RKO (cell line): ENCODE results near the gene RBFA.

Experiments
- DNase-seq: peaks from one replicate; pipeline ENCODE4 v3.0.0-alpha.2; 2016; ENCODE audit warnings: low spot score

The RBFA gene

GRCh38 chr18:80029690-80030089, 4.5 kb upstream of the RBFA start:
- DNase-seq = no peak

DNA sequence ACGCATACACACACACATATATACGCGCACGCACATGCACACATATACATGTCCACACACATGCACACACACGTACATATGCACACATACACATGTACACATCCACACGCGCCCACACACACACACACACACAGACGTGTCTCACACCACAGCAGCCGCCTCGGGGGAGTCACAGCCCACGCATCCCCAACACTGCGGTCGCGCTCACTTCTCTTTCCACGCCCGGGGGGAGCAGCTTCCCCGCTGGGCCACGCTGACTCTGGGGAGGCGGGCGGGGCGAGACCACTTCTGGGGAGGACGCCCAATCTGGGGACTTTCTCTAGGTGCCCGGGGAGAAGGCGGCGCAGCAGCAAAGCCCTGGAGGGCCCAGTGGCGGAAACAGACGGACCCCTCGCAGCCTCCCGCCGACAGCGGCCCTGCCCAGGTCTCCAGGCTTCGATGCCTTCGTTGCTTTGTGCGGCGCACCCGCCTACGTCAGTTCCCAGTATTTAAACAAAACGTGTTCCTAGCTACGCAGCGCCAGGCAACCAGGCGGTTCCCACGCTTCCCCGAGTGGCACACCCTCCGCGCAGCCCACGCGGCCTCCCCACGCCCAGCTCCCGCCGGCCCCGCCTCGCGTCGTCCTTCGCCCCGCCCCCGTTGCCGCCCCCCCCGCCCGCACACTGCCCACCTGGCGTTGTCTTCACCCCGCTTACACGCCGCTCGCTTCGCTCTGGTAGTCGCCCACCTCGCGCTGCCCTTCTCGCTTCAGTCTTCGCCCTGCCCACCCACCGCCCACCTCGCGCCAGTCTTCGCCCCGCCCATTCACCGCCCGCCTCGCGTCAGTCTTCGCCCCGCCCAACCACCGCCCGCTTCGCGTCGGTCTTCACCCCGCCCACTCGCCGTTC, 810 bp upstream of the RBFA start:
- peak; percentile 88 for DNase-seq

DNA sequence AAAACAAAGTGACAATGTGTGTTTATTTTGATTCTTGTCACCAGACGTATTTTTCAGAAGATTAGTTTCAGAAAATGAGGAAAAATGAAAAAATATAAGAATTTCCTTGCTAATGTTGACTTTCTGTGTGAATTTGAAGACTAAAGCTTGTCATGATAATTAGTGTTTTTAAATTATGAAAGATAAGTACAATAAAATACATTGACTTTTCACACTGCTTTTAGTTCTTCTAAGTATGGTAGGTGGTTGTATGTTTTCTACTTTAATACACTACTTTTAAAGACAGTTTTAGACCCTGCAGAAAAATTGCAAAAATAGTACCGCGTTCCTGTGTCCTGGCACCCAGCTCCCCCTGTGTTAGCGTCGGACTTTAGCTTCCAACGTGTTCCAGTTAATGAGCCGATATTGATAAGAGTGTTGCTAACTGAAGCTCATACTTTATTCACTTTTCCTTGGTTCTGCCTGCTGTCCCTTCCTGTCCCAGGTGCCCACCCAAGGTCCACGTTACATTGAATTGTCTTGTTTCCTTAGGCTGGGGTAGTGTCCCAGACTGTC, 695 bp downstream of the RBFA start:
- peak; percentile 32 for DNase-seq

- DNase-seq = no peak
These were observed 1.8 kb downstream of the RBFA start for GRCh38 chr18:80035997-80036396.

DNA sequence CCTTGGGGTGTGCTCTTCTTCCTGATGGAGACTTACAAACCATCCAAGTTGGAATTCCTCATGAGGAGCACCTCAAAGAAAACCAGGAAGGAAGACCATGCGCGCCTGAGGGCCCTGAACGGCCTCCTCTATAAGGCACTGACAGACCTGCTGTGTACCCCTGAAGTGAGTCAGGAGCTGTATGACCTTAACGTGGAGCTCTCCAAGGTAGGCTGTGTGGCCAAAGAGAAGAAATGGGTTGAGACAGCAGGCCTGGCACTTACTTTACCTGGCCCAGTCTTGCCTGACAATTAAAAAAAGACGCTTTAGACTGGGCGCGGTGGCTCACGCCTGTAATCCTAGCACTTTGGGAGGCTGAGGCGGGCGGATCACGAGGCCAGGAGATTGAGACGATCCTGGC, 3.1 kb downstream of the RBFA start:
- DNase-seq = no peak

- no peak for DNase-seq
These were observed 3.8 kb downstream of the RBFA start for GRCh38 chr18:80037869-80038630.

DNA sequence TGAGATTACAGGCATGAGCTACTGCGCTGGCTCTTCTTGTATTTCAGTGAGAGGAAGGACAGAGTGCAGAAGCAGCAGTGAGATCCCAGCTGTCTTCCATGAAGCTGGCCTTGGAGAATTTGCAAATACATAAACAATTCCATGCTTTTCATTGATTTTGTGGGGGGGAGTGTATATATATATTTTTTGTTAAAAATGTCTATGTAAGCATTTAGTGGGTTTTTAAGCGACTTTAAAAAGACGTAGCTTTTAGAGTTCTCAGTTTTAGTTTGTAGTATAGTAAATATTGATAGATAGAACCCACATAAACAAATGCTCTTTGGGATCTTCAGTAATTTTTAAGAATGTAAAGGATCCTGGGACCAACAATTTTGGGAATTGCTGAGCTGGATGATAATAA, 6.3 kb downstream of the RBFA start:
- DNase-seq = no peak

DNA sequence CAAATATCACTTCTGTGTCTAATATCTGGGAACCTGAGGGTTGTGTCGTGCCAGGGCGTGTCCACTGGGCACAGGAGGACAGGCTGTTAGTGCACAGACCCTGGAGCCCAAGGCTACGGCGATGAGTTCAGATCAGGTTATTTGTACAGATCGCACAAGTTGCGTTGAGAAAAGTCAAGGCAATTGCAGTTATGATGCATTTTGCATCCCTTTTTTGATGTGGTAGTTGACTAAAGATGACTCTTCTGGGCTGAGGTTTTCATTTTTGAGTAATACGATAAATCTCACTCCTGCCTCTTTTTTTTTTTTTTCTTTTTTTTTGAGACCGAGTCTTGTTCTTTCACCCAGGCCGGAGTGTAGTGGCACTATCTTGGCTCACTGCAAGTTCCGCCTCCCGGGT, 7.2 kb downstream of the RBFA start:
- no peak for DNase-seq

DNA sequence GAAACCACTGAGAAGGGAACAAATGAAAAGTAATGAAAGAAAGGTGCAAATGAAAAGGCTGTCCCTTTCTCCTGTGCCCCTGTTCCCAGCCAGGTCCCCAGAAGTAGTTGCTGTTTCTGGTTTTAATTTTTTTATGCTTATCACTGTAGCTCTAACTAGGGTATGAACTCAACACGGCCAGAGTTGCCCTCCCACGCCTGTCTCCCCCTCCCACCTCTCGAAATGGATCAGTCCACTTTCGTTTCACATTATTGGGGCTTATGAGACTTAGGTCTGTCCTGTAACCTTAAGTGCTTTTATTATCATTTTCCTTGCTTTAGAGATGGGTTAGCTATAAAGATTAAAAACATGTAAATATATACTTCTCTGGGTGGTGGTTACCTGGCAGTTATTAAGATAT, 8.6 kb downstream of the RBFA start:
- no peak for DNase-seq

GRCh38 chr18:80044072-80044471, 9.8 kb downstream of the RBFA start:
- no peak for DNase-seq

DNA sequence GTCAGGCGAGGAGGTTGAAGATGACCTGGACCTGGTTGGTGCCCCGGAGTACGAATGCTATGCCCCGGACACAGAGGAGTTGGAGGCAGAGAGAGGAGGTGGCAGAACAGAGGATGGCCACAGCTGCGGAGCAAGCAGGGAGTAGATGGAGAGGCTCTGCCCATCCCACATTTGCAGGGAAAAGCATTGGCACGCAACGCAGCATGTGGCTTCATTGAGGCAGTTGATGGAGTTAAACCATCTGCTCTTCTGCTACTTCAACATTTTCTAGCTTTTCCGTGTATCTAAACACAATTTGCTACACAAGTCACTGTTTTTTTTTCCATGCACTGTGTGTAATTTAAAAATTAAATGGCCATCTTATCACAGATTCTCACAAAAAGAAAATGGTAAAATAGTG, 11.8 kb downstream of the RBFA start:
- DNase-seq = no peak

DNA sequence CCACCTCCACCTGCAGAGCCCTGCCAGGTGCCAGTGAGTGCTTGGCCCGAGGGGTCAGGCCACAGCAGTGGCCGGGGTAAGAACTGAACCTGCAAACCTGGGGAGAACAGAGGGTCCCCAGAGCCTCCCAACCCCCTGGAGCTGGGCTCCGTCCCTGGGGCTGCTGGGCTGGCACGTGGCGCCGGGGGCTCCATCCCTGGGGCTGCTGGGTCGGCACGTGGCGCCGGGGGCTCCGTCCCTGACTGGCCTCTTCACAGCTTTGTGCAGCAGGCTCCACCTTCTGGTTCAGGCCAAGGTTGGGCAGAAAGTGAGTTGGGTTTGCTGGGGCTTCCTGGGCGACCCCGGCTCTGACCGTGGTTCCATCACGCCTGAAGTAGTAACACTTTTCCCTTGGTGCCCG, 12.2 kb downstream of the RBFA start:
- DNase-seq = no peak

DNA sequence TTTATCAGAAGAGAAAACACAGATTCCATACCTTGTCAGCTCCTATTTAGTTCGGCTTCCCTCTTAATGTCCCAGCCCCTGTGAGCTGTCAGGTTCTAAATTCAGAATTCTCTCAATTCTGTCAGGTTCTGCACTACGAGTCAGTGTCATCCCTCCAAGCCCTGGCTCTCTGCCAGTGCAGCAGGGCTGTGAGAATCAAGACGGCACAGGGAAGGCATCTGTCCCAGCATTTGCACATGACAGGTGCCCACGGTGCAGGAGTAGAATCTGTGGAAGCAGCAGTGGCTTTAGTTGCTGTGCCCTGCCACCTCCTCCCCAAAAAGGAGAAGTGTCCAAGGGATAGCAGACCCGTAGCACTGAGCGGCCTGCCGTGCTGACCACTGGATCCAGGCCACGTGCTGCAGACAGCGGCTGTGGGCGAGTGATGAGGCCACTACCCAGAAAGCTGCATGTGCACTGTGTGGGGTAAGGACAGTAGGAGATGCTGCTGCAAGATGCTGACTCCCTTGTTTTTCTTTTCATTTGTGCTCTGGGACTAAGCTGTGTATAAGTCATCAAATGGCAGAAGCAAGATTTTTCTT, 12.8 kb downstream of the RBFA start:
- no peak for DNase-seq

DNA sequence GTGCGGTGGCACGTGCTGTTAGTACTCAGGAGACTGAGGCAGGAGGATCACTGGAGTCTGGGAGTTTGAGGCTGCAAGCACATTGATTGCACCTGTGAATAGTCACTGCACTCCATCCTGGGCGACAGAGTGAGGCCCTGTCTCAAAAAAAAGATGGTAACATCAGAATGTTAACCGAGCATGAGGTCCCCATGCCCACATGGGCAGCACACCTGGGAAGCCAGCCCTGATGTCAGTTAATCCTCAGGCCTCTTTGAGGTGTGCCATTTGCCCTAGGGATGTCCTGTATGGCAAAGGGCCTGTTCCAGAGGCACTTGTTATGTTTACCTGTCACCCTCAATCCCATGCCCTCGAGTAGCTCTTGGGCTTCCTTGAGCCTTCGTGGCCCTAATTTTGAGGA, 16.6 kb downstream of the RBFA start:
- no peak for DNase-seq

DNA sequence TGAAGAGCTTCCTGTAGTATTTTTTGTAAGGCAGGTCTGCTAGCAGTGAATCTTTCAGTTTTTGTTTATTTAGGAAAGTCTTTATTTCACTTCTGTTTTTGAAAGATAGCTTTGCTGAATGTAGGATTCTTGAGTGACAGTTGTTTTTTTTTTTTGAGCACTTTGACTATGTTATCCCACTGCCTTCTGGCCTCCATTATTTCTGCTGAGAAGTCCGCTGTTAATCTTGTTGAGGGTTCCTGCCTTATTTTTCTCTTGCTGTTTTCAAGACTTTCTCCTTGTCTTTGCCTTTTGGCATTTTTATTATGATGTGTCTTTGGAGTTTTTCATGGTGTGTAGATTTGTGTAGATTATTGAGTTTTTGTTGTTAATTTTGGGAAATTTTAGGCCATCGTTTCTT, 21.9 kb downstream of the RBFA start:
- no peak for DNase-seq

- DNase-seq = no peak
These were observed 25.7 kb downstream of the RBFA start for GRCh38 chr18:80059945-80060344.

DNA sequence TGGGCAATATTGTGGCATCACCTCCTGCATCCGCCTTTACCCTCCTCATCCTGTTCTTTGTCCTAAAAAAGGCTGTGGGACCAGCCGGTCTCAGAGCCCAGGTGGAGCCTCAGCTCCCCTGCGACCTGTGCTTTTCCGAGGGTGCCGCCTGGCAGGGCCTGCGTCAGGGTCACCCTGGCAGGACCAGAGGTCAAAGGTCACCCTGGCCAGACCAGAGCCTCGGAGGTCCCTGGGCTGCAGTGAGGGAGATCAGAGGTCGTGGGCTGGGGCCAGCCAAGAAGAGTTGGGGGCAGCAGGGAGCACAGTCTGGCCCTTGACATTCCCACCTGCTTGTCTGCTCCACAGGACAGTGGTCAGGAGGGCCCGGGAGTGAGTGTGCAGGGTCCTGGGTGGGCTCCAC, 31.5 kb downstream of the RBFA start:
- DNase-seq = no peak

DNA sequence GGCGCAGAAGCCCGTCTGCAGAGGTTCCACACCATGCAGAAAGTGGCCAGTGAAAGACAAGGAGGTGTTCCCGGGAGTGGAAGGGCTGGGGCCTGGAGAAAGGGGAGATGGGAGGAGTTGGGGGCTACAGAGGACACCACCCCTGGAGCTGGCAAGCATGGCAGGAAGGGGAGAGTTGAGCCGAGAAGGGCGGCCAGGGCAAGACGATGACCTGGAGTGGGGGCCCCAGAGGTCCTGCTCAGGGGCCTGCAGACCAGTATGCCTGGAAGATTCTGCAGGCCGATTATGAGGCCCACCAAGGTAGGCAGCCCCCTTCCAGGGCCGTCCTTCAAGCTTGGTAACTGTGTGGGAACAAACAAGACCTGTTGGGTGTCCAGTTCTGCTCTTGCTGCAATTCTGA, 33.1 kb downstream of the RBFA start:
- DNase-seq = no peak

DNA sequence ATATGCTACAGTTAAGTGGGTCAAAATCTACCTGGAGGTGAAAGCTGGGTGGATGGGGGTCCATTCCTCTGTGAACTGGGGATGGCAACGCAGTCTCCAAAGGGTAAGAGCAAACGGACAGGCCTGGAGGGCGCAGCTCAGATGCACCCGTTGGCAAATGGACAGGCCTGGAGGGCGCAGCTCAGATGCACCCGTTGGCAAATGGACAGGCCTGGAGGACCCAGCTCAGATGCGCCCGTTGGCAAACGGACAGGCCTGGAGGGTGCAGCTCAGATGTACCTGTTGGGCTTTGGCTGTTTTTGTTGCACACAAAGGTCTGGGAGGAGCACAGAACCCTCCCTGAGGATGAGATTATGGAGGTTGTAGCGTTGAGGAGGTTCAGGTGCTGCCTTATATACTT, 33.7 kb downstream of the RBFA start:
- no peak for DNase-seq

GRCh38 chr18:80068571-80069272, 34.5 kb downstream of the RBFA start:
- DNase-seq = no peak

DNA sequence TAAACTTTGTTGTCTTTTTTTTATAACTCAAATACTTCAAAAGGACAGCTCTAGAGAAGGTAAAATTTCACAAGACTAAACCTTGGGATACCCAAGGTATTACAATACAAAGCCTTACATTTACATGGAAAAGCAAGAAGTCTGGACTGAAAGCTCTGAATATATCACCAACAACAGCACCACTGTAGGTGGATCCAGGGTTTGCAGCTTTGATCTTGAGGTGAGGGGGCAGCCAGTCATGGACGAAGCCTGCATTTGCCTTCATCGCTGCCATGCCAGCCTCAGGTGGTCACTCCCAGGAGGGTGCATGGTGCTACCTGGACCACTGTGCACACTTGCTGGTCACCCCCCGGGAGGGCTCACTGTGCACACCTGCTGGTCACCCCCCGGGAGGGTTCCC, 36.6 kb downstream of the RBFA start:
- DNase-seq = peak; percentile 30

GRCh38 chr18:80074183-80074582, 39.9 kb downstream of the RBFA start:
- no peak for DNase-seq
